ENCODE measurements around the gene ERAP2. TPM values are rescaled to one million over a fixed set of nuclear protein-coding genes. Genes with fewer than 3 reads are reported as not detected.

Gene ERAP2
- total RNA-seq, 1 experiment from 2014 or later, result 4.5 TPM

GRCh38 chr5:96859375-96859774 is 16.9 kb upstream of the ERAP2 start:
- H3K36me3 ChIP-seq (ENCODE audit: control insufficient read depth, insufficient read depth, low read length), result no peaks in the 10 kb centered on the region
- Mint-ChIP-seq H3K9me3 (ENCODE audit: unreplicated experiment) (no peaks in the 10 kb centered on the region), H3K27ac (ENCODE audit: unreplicated experiment) (no peak overlapping the region), H3K27me3 (ENCODE audit: insufficient read depth, unreplicated experiment) (no peaks in the 10 kb centered on the region), H3K4me1 (ENCODE audit: low read depth, unreplicated experiment) (peaks cover 5% of the 10 kb centered on the region), H3K36me3 (ENCODE audit: insufficient read depth, unreplicated experiment) (no peaks in the 10 kb centered on the region), H3K4me3 (ENCODE audit: unreplicated experiment) (no peak overlapping the region)
- no peak for TF ChIP-seq CTCF (IDR thresholded peaks at IDR 0.05; ENCODE audit: insufficient read depth in 1 of 2, low read depth in 1 of 2, low read length in 1 of 2, severe bottlenecking in 1 of 2, unreplicated experiment in 1 of 2)
- POLR2A ChIA-PET, result no interaction called here
- no peaks in the 10 kb centered on the region for H3K9me3 ChIP-seq
- BruUV-seq (replicated peaks), result no TSS peak
- intact Hi-C loops (cut with micrococcal nuclease; ENCODE audit: unreplicated experiment), result no loop called here
- CTCF ChIA-PET, result no interaction called here
- H3K4me1 ChIP-seq, result no peaks in the 10 kb centered on the region
- no peak overlapping the region for H3K4me3 ChIP-seq (ENCODE audit: low read depth, low read length)
- DNase-seq, result no peak
- no peaks in the 10 kb centered on the region for H3K27me3 ChIP-seq (replicated peaks; ENCODE audit: control insufficient read depth, insufficient read depth, low read length)

- H3K36me3 Mint-ChIP-seq (ENCODE audit: insufficient read depth, unreplicated experiment), result no peaks in the 10 kb centered on the region
These were observed 15.2 kb upstream of the ERAP2 start for GRCh38 chr5:96861076-96861475.

GRCh38 chr5:96863114-96863513 is 13.2 kb upstream of the ERAP2 start:
- no peaks in the 10 kb centered on the region for H3K27me3 Mint-ChIP-seq (ENCODE audit: insufficient read depth, unreplicated experiment)
- no TSS peak for BruUV-seq (replicated peaks)
- ChIA-PET POLR2A (no interaction called here), CTCF (no interaction called here)
- no peak overlapping the region for H3K4me3 Mint-ChIP-seq (ENCODE audit: unreplicated experiment)
- H3K9me3 Mint-ChIP-seq (ENCODE audit: unreplicated experiment), result no peaks in the 10 kb centered on the region
- TF ChIP-seq CTCF (IDR thresholded peaks at IDR 0.05; ENCODE audit: insufficient read depth in 1 of 2, low read depth in 1 of 2, low read length in 1 of 2, severe bottlenecking in 1 of 2, unreplicated experiment in 1 of 2), result no peak
- intact Hi-C loops (cut with micrococcal nuclease; ENCODE audit: unreplicated experiment), result no loop called here
- H3K27ac Mint-ChIP-seq (ENCODE audit: unreplicated experiment), result no peak overlapping the region
- Histone ChIP-seq H3K27me3 (replicated peaks; ENCODE audit: control insufficient read depth, insufficient read depth, low read length) (no peaks in the 10 kb centered on the region), H3K36me3 (ENCODE audit: control insufficient read depth, insufficient read depth, low read length) (no peaks in the 10 kb centered on the region), H3K9me3 (no peaks in the 10 kb centered on the region), H3K4me3 (ENCODE audit: low read depth, low read length) (no peak overlapping the region), H3K4me1 (peaks cover 4% of the 10 kb centered on the region; the same call in 1 of the 2 replicates)
- H3K36me3 Mint-ChIP-seq (ENCODE audit: insufficient read depth, unreplicated experiment), result no peaks in the 10 kb centered on the region
- H3K4me1 Mint-ChIP-seq (ENCODE audit: low read depth, unreplicated experiment), result peaks cover 5% of the 10 kb centered on the region
- no peak for DNase-seq

More at GRCh38 chr5:96861076-96861475, 15.2 kb upstream of the ERAP2 start:
- H3K27me3 Mint-ChIP-seq (ENCODE audit: insufficient read depth, unreplicated experiment), result no peaks in the 10 kb centered on the region
- POLR2A ChIA-PET, result no interaction called here
- H3K9me3 ChIP-seq, result no peaks in the 10 kb centered on the region
- no peaks in the 10 kb centered on the region for H3K9me3 Mint-ChIP-seq (ENCODE audit: unreplicated experiment)
- intact Hi-C loops (cut with micrococcal nuclease; ENCODE audit: unreplicated experiment), result no loop called here
- CTCF ChIA-PET, result interaction anchor here (0.6 kb wide), 1 partner anchor 14 kb away, joined by 3 read pairs; no protein-coding TSS in a partner anchor
- no peak for TF ChIP-seq CTCF (IDR thresholded peaks at IDR 0.05; ENCODE audit: insufficient read depth in 1 of 2, low read depth in 1 of 2, low read length in 1 of 2, severe bottlenecking in 1 of 2, unreplicated experiment in 1 of 2)
- no peak for DNase-seq
- H3K4me1 Mint-ChIP-seq (ENCODE audit: low read depth, unreplicated experiment), result peaks cover 5% of the 10 kb centered on the region
- no peak overlapping the region for H3K4me3 ChIP-seq (ENCODE audit: low read depth, low read length)
- H3K27me3 ChIP-seq (replicated peaks; ENCODE audit: control insufficient read depth, insufficient read depth, low read length), result no peaks in the 10 kb centered on the region
- H3K27ac Mint-ChIP-seq (ENCODE audit: unreplicated experiment), result no peak overlapping the region
- H3K36me3 ChIP-seq (ENCODE audit: control insufficient read depth, insufficient read depth, low read length), result no peaks in the 10 kb centered on the region
- H3K4me3 Mint-ChIP-seq (ENCODE audit: unreplicated experiment), result no peak overlapping the region
- no TSS peak for BruUV-seq (replicated peaks)
- H3K4me1 ChIP-seq, result peaks cover 4% of the 10 kb centered on the region; the same call in 1 of the 2 replicates
